Inferior parietal cortex (tissue), 1 donor: ENCODE data around the gene MICA.
"Not testable (repeated sequence)": the region's sequence is repeated elsewhere in the genome, so short reads cannot be mapped to it uniquely, and the experiment has no call there.

ENCODE experiments used
- DNase-seq: peaks from one replicate; pipeline ENCODE4 v3.0.0-alpha.2; 2016; ENCODE audit errors: extremely low spot score

Gene MICA

DNA sequence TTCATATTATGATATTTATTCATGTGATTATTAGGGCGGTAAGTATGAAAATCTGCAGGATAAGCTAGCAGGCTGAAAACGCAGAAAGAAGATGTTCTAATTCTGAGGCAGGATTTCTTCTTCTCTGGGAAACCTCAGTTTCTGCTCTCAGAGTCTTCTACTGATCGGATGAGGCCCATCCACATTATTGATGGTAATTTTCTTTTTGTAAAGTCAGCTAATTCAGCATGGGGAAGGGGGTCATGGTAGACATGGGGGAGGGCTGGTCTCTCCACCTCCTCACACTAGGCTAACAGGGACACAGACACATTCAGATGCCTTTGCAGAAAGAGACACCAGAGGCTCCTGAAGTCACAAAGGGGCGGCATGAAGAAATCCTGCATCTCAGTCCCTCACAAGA lies 21.7 kb upstream of the MICA start:
- DNase-seq, result no peak

- DNase-seq, result no peak
Observed at GRCh38 chr6:31383149-31383548, 20.2 kb upstream of the MICA start.

DNA sequence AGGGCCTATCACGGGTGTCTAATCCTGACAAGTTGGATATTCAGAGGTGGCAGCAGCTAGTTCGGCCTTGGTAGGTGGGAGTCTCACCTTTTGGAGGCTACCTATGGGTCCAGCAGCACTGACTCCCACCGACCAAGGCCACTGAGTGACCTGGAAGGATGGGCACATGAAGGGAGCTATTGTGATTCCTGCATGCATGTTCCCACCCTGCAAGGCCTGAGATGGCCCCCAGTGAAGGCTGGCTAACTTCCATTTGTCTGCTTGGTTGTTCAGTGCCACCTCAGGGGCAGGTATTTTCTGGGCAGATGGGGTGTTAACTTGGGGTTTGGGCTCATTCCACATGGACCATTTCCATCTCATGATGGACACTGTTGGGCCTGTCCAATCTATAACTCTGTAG lies 18.4 kb upstream of the MICA start:
- DNase-seq, result no peak

- DNase-seq, result no peak
Observed at GRCh38 chr6:31386099-31386498, 17.3 kb upstream of the MICA start.

DNA sequence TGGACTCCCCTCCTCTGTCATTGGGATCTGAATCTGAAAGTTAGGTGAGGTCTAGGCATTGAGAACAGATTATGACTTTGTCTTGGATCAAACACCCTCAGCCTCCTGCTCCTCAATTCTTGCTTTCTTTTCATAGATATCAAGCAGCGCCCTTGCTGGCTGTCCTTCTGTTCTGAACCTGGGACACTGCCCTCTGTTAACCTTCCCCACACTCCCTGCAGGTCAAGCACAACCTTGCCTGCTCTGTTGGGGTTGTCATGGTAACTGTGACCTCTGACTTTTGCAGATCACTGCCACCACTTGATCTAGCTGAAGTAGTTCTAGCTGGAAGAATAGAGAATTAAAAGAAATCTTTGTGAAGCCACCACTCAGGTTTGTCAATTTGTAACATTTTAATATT lies 16.4 kb upstream of the MICA start:
- DNase-seq, result no peak

- DNase-seq, result not testable (repeated sequence)
Observed at GRCh38 chr6:31388916-31389801, 14.2 kb upstream of the MICA start.

DNA sequence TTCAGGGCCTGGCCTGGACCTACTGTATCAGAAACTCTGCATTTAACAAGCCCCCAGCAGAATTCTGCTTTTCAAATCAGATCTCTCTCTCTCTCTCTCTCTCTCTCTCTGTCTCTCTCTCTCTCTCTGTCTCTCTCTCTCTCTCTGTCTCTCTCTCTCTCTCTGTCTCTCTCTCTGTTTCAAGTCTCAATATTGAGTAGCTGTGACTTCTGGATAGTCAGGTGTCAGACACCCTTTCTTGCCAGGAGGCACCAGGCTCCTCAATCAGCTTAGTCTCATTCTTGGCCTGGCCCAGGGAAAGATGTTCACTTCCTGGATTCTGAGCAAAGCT lies 13.6 kb upstream of the MICA start:
- not testable (repeated sequence) for DNase-seq

DNA sequence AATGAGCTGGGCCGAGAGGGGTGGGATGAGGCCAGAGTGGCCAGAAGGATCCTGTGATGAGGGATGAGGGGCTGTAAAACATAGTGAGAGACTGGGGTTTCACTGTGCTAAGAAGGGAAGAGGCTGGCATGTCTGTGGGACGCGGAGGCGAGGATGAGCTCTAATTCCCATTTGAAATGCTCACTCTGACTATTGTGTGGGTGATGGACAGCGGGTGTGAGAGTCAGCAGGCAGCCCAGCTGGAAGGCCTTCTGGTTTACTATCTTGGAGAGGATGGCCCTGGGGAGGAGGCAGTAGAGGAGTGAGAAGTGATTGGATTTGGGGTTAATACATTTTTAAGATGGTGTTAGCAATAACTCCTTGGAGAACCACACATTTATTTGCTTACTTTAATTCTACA lies 9.5 kb upstream of the MICA start:
- DNase-seq, result no peak

DNA sequence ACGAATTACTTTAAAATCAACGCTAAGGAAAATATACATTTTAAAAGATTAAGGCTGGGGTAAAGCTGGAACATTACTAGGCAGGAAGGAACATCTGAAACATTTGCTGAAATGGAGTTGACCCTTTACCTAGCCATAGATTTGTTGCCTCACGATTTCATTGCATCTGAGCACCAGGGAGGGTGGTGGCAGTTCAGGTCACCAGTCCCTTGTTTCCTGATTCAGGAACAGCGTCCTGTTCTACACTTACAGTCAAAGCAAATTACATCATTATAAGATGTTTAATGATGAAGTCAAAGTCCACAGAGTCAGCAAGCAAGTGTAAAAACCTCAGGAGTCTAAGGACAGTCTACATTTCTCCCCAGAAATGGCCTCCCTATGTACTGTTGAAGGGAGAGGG lies 9.0 kb upstream of the MICA start:
- no peak for DNase-seq

DNA sequence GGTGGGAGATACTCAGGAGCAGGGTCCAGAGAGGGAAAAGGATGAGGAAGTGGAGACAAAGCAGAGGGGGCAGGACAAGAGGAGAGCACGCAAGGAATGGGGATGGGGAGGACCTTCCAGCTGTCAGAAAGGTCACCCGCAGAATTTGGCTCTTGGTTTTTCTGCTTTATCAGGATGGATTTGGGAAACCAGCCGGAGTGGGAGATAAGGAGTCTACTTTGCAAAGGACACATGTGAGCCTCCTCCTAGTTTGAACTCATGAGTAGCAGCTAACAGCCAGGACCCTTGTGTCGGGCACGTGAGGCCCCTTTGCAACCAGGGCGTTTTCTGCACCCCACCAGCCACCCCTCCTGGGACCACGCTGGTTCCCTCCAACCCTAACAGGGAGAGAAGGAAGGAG lies 7.6 kb upstream of the MICA start:
- no peak for DNase-seq

GRCh38 chr6:31396422-31397152 lies 6.8 kb upstream of the MICA start:
- DNase-seq, result peak; percentile 94

DNA sequence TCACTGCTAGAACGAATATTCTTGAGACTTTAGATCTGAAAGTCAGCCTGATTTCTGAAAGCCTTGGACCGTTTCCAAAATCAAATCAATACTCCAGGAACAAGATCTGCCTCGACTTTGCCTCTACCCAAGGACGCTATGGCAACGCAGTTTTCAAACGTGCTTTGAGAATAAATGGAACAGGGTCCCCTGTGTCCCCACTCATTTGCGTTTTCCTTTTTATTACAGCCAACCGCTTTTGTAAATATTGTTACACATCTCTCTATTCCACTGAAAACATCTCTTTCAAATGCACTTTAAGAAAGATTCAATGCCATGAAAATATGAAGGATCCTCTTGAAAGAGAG lies 6.3 kb upstream of the MICA start:
- DNase-seq, result not testable (repeated sequence)

GRCh38 chr6:31397901-31398525 lies 5.4 kb upstream of the MICA start:
- DNase-seq, result no peak

GRCh38 chr6:31399589-31400466 lies 3.6 kb upstream of the MICA start:
- DNase-seq, result peak; percentile 75

GRCh38 chr6:31400467-31401289 lies 2.7 kb upstream of the MICA start:
- DNase-seq, result no peak

DNA sequence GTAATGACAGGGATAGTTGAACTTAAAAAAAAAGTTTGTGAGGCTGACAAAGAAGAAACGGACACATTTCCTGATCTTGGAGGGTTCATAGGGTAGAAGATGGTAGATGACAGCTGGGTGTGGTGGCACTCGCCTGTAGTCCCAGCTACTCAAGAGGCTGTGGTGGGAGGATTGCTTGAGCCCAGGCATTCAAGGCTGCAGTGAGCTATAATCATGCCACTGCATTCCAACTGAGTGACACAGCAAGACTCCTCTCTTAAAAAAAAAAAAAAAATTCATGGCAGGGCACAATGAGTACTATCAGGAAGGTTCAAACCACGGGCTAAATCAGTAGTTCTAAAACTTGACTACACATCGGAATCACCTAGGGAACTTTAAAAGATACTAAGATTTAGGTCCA lies 2.0 kb upstream of the MICA start:
- DNase-seq, result no peak

DNA sequence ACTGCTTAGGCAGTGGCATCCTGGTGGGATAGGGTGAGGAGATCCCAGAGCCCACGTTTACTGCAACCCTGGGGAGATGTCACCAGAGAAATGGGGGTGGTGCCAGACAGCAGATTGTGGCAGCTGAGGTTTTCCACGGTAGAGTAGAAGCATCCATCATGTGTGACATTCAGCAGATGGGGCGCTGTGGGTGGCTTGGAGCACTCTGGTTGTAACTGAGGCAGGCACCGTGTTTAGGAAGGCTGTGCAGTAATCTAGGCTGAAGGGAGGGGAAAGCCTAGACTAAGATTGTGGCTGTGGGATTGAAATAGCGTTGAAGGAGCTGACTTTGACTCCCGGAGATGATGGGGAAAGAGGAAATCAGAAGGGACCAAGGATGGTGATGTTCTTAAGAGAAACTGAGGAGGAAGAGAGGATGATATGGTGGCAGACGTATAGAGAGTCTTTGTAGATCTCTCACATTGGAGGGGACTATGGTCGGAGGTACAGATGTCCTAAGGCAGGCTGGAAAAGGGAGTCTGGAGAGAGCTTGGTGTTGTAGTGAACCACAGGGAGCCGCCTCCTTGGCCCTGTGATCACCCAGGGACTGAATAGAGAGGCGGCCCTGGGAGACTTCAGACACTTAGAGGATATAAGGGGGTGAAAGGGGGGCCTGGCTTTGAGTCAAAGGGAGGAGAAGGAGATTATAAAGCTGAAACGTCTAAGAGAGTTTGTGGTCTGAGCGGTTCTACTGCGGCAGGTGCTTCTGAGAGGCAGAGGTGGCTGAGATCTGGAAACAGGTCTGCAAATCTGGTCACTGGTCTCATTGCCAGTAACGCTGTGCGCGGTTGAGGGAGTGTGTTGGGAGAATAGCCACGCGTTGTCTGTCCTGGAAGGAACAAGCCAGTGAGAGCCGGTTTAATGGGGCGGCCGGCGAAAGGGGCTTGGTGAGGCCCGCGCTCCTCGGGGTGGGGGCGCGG lies 792 bp upstream of the MICA start:
- DNase-seq, result no peak

- not testable (repeated sequence) for DNase-seq
Observed at GRCh38 chr6:31404061-31404364, 618 bp downstream of the MICA start.

- DNase-seq, result no peak
Observed at GRCh38 chr6:31405996-31406395, 2.6 kb downstream of the MICA start.

- no peak for DNase-seq
Observed at GRCh38 chr6:31407699-31408098, 4.3 kb downstream of the MICA start.
